ENCODE results near the gene MARCHF4.

The MARCHF4 gene

DNA sequence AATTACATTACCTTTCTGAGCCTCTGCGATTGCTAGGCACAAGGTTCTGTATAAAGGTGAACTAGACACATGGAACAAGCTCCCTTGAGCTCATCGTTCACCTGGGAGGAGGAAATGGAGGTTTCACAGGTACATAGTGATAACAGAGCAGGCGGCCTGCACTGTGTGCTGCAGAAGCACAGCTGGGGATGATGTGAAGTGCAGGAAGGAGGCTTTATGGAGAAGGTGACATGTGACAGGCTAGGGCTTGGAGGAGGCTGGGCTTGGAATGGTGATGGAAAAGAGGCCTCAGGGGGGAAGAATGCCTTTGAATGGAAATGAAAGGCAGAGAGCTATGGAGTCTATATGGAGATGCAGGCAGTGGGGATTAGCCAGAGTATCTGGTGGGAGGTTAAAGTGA, 22.9 kb downstream of the MARCHF4 start:
- peak; percentile 20 for DNase-seq (ENCODE audit: low spot score)

GRCh38 chr2:216348756-216349308, 23.5 kb downstream of the MARCHF4 start:
- peak; percentile 72 for DNase-seq (ENCODE audit: low spot score)

DNA sequence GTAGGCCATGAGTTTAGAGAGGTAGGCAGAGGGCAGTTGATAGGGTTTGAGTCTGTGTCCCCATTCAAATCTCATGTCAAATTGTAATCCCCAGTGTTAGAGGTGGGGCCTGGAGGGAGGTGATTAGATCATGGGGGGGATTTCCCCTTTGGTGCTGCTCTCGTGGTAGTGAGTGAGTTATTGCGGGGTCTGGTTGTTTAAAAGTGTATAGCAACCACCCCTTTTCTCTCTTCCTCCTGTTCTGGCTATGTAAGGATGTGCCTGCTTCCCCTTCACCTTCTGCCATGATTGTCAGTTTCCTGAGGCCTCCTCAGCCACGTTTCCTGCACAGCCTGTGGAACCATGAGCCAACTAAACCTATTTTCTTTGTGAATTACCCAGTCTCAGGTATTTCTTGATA, 25.5 kb downstream of the MARCHF4 start:
- no peak for DNase-seq (ENCODE audit: low spot score)

GRCh38 chr2:216345846-216346245, 26.4 kb downstream of the MARCHF4 start:
- DNase-seq (ENCODE audit: low spot score), result no peak

DNA sequence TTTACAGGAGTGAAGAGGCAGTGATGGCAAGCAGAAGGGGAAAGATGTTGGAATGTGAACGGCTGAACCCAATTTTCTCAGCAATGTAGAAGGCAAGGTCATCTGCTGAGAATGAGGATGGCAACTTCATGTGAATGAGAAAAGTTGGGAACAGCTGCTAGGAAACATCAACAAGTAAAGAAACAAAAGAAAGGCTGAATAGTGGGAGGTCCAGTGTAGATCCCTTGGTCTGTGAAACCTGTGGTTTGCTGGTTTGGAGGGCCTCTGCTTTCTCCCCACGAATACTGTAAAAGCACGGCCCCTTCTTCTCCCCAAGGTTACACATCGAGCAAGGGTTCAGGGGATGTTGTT, 27.4 kb downstream of the MARCHF4 start:
- no peak for DNase-seq (ENCODE audit: low spot score)

- no peak for DNase-seq (ENCODE audit: low spot score)
These were observed 27.9 kb downstream of the MARCHF4 start for GRCh38 chr2:216344206-216344949.

- no peak for DNase-seq (ENCODE audit: low spot score)
These were observed 28.9 kb downstream of the MARCHF4 start for GRCh38 chr2:216343221-216343980.

DNA sequence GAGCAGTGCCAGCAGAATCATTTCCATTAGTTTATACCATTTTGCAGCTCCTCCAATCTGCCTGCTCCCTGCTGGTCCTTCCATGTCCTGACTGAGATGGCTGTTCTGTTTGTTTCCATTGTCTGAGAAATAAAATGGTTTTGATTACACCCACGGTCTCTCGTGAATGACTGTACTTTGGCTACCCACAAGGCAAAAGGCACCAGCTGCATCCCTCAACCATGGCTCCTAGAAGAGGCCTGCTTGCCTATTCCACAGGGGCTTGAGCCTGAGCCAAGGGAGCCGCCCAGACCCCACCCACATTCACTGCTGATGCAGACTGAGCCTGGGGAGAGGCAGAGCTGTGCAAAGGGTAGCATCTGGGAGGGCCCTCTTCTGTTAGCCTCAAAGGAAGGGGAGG, 31.2 kb downstream of the MARCHF4 start:
- DNase-seq (ENCODE audit: low spot score), result no peak

- no peak for DNase-seq (ENCODE audit: low spot score)
These were observed 32.0 kb downstream of the MARCHF4 start for GRCh38 chr2:216340280-216340631.

GRCh38 chr2:216339456-216340279, 32.6 kb downstream of the MARCHF4 start:
- DNase-seq (ENCODE audit: low spot score), result no peak

GRCh38 chr2:216335252-216335651, 37.0 kb downstream of the MARCHF4 start:
- no peak for DNase-seq (ENCODE audit: low spot score)

GRCh38 chr2:216328347-216328746, 43.9 kb downstream of the MARCHF4 start:
- DNase-seq (ENCODE audit: low spot score), result no peak

- DNase-seq (ENCODE audit: low spot score), result no peak
These were observed 44.8 kb downstream of the MARCHF4 start for GRCh38 chr2:216327447-216327935.

Measured in activated CD4-positive, alpha-beta T cell treated with anti-CD3 and anti-CD28 coated beads, Interleukin-2, Interleukin-4, amounts not matched to agents 100 ng/mL and 50 ng/mL, durations not matched to agents 16 hours and 8 hours (primary cell).